HepG2 (cell line): ENCODE results near the gene CBX5. TPM values are rescaled to one million over a fixed set of nuclear protein-coding genes. Genes with fewer than 3 reads are reported as not detected.

ENCODE experiments used
- AHDC1 ChIP-seq: sonication (generic); formaldehyde crosslinking; IDR thresholded peaks from 2 replicates; pipeline ENCODE4 v1.5.1; 2020; ENCODE audit warnings: mild to moderate bottlenecking, missing genetic modification reagents, borderline replicate concordance
- CEBPB ChIP-seq: IDR thresholded peaks from 2 replicates; pipeline ENCODE4 v1.6.1; 2011; ENCODE audit warnings: low read depth, low read length, improper control_type of control experiment, borderline replicate concordance
- CSRNP1 ChIP-seq: sonication (generic); formaldehyde crosslinking; IDR thresholded peaks from 2 replicates; pipeline ENCODE4 v1.8.1; 2023; ENCODE audit warnings: mild to moderate bottlenecking, missing genetic modification reagents
- PCBP1 ChIP-seq: fragments of 200-400 bp; formaldehyde crosslinking; IDR thresholded peaks from 2 replicates; pipeline ENCODE4 v1.6.1; 2017; ENCODE audit warnings: mild to moderate bottlenecking, low read depth, low read length, borderline replicate concordance
- PHF21A ChIP-seq: sonication (generic); formaldehyde crosslinking; IDR thresholded peaks from 2 replicates; pipeline ENCODE4 v1.5.0; 2020; ENCODE audit warnings: mild to moderate bottlenecking, missing genetic modification reagents
- SNAPC5 ChIP-seq: sonication (generic); formaldehyde crosslinking; IDR thresholded peaks from 2 replicates; pipeline ENCODE4 v1.8.1; 2023; ENCODE audit warnings: mild to moderate bottlenecking, missing genetic modification reagents, borderline replicate concordance
- ZBTB34 ChIP-seq: sonication (generic); formaldehyde crosslinking; IDR thresholded peaks from 2 replicates; pipeline ENCODE4 v1.8.0; 2022; ENCODE audit warnings: mild to moderate bottlenecking, missing genetic modification reagents
- ZFP37 ChIP-seq: sonication (generic); formaldehyde crosslinking; IDR thresholded peaks from 2 replicates; pipeline ENCODE4 v1.4.0; 2020; ENCODE audit warnings: missing genetic modification reagents, borderline replicate concordance
- ZNF253 ChIP-seq: sonication (generic); formaldehyde crosslinking; IDR thresholded peaks from 2 replicates; pipeline ENCODE4 v1.8.0; 2022; ENCODE audit warnings: mild to moderate bottlenecking, missing genetic modification reagents, borderline replicate concordance
- ZNF263 ChIP-seq: sonication (generic); formaldehyde crosslinking; IDR thresholded peaks from 2 replicates; pipeline ENCODE4 v1.4.0; 2020; ENCODE audit warnings: missing genetic modification reagents
- ZNF501 ChIP-seq: sonication (generic); formaldehyde crosslinking; IDR thresholded peaks from 2 replicates; pipeline ENCODE4 v1.5.1; 2020; ENCODE audit warnings: mild to moderate bottlenecking, moderate library complexity, missing genetic modification reagents
- ZNF724P ChIP-seq: sonication (generic); formaldehyde crosslinking; IDR thresholded peaks from 2 replicates; pipeline ENCODE4 v1.8.0; 2022; ENCODE audit warnings: missing genetic modification reagents, borderline replicate concordance
- ZSCAN21 ChIP-seq: sonication (generic); formaldehyde crosslinking; IDR thresholded peaks from 2 replicates; pipeline ENCODE4 v1.8.0; 2022; ENCODE audit warnings: mild to moderate bottlenecking, missing genetic modification reagents, moderate library complexity, borderline replicate concordance
- polyA plus RNA-seq, 8 experiments: library from polyadenylated mRNA; depleted of rRNA in 3 of 8; stranded (reverse) in 7 of 8; unstranded in 1 of 8; fragments of >200 nt; fragmentation: Illumina TruSeq in 4 of 8; extraction: Trizol in 4 of 8; gene quantifications; 2 replicates each; pipeline versions ENCODE4 v1.2.1 to v1.2.3, GENCODE V29; 2011 to 2016; ENCODE audit warnings: low read depth in 4 of 8, missing spikeins in 1 of 8, mixed read lengths in 1 of 8; ENCODE audit not compliant: insufficient read depth in 1 of 8
- total RNA-seq, 5 experiments: library from RNA; depleted of rRNA; stranded (reverse); fragments of >200 nt; fragmentation: Illumina TruSeq; extraction: Trizol; gene quantifications; 2 replicates each; pipeline ENCODE4 v1.2.3, GENCODE V29; 2016; ENCODE audit warnings: low read depth in 1 of 5
- TF ChIP-seq, protein P1 (sequence below): sonication (generic); formaldehyde crosslinking; IDR thresholded peaks from 2 replicates; pipeline ENCODE4 v1.8.0; 2022; ENCODE audit warnings: mild to moderate bottlenecking, missing genetic modification reagents, borderline replicate concordance
- TF ChIP-seq, protein P2 (sequence below): IDR thresholded peaks from 2 replicates; pipeline ENCODE4 v1.6.1; 2012; ENCODE audit warnings: low read depth, low read length, improper control_type of control experiment

The CBX5 gene
- total and polyA plus RNA-seq, 2 of the 13 experiments (the other 11 are each of a cell fraction or from before 2014, with no cell fraction given): 16.0 to 22.2 TPM

- TF ChIP-seq ZBTB34 (CRISPR knock-in tag): no peak; the same call in 1 of the 2 replicates
- TF ChIP-seq ZFP37: no peak
- TF ChIP-seq ZNF253 (CRISPR knock-in tag): no peak
- TF ChIP-seq, protein P1, sequence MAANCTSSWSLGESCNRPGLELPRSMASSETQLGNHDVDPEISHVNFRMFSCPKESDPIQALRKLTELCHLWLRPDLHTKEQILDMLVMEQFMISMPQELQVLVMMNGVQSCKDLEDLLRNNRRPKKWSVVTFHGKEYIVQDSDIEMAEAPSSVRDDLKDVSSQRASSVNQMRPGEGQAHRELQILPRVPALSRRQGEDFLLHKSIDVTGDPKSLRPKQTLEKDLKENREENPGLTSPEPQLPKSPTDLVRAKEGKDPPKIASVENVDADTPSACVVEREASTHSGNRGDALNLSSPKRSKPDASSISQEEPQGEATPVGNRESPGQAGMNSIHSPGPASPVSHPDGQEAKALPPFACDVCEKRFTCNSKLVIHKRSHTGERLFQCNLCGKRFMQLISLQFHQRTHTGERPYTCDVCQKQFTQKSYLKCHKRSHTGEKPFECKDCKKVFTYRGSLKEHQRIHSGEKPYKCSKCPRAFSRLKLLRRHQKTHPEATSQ: no peak
- peak; percentile 24; the same call in 1 of the 2 replicates for TF ChIP-seq ZNF724P
- no peak for TF ChIP-seq SNAPC5
- TF ChIP-seq, protein P2, sequence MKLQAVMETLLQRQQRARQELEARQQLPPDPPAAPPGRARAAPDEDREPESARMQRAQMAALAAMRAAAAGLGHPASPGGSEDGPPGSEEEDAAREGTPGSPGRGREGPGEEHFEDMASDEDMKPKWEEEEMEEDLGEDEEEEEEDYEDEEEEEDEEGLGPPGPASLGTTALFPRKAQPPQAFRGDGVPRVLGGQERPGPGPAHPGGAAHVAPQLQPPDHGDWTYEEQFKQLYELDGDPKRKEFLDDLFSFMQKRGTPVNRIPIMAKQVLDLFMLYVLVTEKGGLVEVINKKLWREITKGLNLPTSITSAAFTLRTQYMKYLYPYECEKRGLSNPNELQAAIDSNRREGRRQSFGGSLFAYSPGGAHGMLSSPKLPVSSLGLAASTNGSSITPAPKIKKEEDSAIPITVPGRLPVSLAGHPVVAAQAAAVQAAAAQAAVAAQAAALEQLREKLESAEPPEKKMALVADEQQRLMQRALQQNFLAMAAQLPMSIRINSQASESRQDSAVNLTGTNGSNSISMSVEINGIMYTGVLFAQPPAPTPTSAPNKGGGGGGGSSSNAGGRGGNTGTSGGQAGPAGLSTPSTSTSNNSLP: peak; percentile 38; the same call in 1 of the 2 replicates
- no peak for TF ChIP-seq PCBP1
- TF ChIP-seq ZNF501 (CRISPR knock-in tag): peak; percentile 92
- no peak for TF ChIP-seq CSRNP1
- peak; percentile 81 for TF ChIP-seq PHF21A (CRISPR knock-in tag)
- TF ChIP-seq CEBPB: no peak
- peak; percentile 65; the same call in 1 of the 2 replicates for TF ChIP-seq AHDC1 (CRISPR knock-in tag)
- peak; percentile 41; the same call in 1 of the 2 replicates for TF ChIP-seq ZNF263 (CRISPR knock-in tag)
- TF ChIP-seq ZSCAN21 (CRISPR knock-in tag): 0 out of 2 replicates have a peak, but pooled peaks have one; percentile 16
Observed at GRCh38 chr12:54294152-54294952, 14.4 kb upstream of the CBX5 start (continued).
